ENCODE data around the gene KCNK15. TPM values are rescaled to one million over a fixed set of nuclear protein-coding genes. Genes with fewer than 3 reads are reported as not detected.

Gene KCNK15
- total and polyA plus RNA-seq, 12 donors, result 0.13 to 0.82 (median 0.38) TPM

DNA sequence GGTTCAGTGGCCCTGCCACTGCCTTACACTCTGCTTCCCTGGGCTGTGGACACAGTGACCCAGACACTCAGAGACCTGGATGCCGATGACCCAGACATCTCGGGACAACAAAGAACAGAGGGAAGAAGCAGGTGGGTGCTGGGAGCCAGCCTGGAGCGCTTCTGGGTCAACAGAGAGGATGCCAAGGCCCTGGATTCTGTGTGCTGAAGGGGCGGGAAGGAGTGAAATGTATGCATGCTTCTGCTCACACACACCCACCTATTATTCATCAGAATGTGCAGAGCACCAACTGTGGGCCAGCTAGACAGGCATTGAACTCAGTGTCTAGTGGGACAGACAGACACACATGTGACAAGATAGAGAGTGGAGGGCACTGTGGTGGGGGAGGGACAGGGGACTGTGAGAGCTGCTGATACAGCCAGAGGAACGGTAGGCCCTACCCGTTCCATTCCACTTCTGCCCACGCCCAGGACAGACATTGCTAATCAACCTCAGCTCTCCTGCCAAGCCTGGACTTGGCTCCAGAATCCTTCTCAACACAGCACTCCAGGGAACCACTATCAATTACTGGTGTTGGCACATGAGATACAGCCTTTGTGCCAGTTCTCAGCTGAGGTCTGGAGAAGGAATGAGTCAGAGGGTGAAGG is 20.2 kb downstream of the KCNK15 start:
- H3K4me3 ChIP-seq, result no peak overlapping the region
- ATAC-seq, result peak in 1 of 8 donors; percentile 58
- intact Hi-C loops (cut with DNase I), result no loop called here
- H3K27ac ChIP-seq, result no peak overlapping the region
- H3K9me3 ChIP-seq, result no peaks in the 10 kb centered on the region
- H3K27me3 ChIP-seq, result peaks cover 0 to 21% (median 8%) of the 10 kb centered on the region in 7 donors
- WGBS, 2 donors, result 55 to 60% methylated on average over 7 of the region's 7 CpGs
- TF ChIP-seq, protein P1, sequence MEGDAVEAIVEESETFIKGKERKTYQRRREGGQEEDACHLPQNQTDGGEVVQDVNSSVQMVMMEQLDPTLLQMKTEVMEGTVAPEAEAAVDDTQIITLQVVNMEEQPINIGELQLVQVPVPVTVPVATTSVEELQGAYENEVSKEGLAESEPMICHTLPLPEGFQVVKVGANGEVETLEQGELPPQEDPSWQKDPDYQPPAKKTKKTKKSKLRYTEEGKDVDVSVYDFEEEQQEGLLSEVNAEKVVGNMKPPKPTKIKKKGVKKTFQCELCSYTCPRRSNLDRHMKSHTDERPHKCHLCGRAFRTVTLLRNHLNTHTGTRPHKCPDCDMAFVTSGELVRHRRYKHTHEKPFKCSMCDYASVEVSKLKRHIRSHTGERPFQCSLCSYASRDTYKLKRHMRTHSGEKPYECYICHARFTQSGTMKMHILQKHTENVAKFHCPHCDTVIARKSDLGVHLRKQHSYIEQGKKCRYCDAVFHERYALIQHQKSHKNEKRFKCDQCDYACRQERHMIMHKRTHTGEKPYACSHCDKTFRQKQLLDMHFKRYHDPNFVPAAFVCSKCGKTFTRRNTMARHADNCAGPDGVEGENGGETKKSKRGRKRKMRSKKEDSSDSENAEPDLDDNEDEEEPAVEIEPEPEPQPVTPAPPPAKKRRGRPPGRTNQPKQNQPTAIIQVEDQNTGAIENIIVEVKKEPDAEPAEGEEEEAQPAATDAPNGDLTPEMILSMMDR (IDR thresholded peaks at IDR 0.05), result no peak
- no peak for DNase-seq
- peaks cover 3 to 26% (median 12%) of the 10 kb centered on the region in 9 donors for H3K4me1 ChIP-seq
- H3K36me3 ChIP-seq, result no peaks in the 10 kb centered on the region

DNA sequence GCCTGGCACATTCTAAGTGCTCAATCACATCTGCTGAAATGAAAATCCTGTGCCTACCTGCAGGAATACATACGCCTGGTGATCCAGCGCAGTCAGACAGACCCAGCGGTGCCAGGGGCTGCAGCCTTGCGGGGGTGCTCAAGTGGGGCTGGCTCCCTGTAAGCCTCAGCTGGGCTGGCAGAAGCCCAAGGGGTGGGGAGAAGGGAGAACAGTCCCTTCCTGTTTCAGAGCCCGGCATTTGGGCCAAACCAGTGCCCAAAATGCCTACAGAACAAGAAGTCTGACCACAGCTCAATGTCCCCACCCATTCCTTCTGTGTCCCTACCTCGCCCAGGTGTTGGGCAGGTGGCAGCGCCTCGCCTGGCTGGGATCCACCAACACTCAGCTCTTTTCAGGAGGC is 22.6 kb downstream of the KCNK15 start:
- Histone ChIP-seq H3K36me3 (no peaks in the 10 kb centered on the region), H3K4me3 (no peak overlapping the region), H3K27ac (no peak overlapping the region), H3K9me3 (no peaks in the 10 kb centered on the region), H3K27me3 (peaks cover 0 to 42% (median 19%) of the 10 kb centered on the region in 7 donors), H3K4me1 (peaks cover 0 to 2% (median 0%) of the 10 kb centered on the region in 9 donors)
- 86 to 87% methylated on average over 8 of the region's 8 CpGs for WGBS, 2 donors
- DNase-seq (no peak), ATAC-seq (no peak)
- intact Hi-C loops (cut with DNase I), result no loop called here
- TF ChIP-seq, protein P1 (IDR thresholded peaks at IDR 0.05), result no peak

DNA sequence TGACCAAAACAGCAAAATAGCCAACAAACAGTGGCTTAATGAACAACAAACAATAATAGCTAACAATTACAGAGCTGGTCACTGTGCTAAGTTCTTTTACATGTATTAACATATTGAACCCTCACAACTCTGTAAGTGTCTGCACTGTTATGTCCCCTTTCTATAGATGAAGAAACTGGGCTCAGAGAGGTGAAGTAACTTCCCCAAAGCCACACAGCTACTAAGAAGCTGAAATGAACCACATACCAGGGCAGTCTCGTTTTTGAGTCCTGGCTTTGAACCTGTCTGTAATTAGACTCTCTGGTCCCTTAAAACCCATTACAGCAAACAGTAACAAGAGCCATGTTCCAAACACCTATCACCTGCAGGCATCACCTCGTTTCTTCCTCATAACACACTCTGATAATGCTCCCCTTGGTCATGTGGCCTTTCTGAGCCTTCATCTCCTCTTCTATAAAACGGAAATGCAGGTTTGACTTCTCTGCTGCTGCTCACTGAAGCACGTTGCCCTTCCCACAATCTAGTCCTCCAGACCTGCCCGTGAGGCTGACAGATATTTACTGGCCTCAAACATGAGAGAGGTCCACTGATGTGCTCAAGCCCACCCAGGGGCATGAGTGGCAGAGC is 23.3 kb downstream of the KCNK15 start:
- Histone ChIP-seq H3K27me3 (peaks cover 0 to 47% (median 22%) of the 10 kb centered on the region in 7 donors), H3K9me3 (no peaks in the 10 kb centered on the region), H3K4me1 (no peaks in the 10 kb centered on the region), H3K27ac (no peak overlapping the region), H3K4me3 (no peak overlapping the region), H3K36me3 (no peaks in the 10 kb centered on the region)
- 49 to 52% methylated on average over 5 of the region's 5 CpGs for WGBS, 2 donors
- DNase-seq, result no peak
- TF ChIP-seq, protein P1 (IDR thresholded peaks at IDR 0.05), result no peak
- intact Hi-C loops (cut with DNase I), result no loop called here
- no peak for ATAC-seq

DNA sequence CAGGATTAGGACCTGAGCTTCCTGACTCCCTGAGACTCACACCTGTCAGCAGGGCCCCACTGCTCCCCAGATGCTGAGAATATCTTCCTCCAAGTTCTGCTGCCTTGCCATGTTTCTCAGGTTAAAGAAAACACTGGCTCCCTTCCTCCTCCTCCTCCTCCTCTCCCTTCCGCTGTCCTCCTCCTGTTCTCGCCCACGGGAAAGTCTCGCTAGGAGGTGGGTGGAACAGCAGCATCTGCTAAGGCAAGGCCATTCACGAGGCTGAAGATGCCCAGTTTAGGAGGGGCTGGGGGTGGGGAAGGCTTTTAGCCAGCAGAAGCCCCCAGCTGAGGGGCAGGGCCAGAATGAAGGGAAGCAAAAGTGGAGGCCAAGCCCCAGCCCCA is 23.8 kb downstream of the KCNK15 start:
- no peak overlapping the region for H3K4me3 ChIP-seq
- TF ChIP-seq, protein P1 (IDR thresholded peaks at IDR 0.05), result no peak
- no peaks in the 10 kb centered on the region for H3K36me3 ChIP-seq
- H3K27ac ChIP-seq, result no peak overlapping the region
- no peaks in the 10 kb centered on the region for H3K9me3 ChIP-seq
- peaks cover 0 to 50% (median 25%) of the 10 kb centered on the region in 7 donors for H3K27me3 ChIP-seq
- H3K4me1 ChIP-seq, result no peaks in the 10 kb centered on the region
- 30 to 31% methylated on average over 5 of the region's 5 CpGs for WGBS, 2 donors
- ATAC-seq, result no peak
- no peak for DNase-seq
- intact Hi-C loops (cut with DNase I), result no loop called here
